ENCODE data around the gene ARHGAP23.

Gene ARHGAP23

GRCh38 chr17:38418693-38419507, 9.4 kb upstream of the ARHGAP23 start:
- TF ChIP-seq ZBTB7A (IDR thresholded peaks at IDR 0.05; ENCODE audit: low read depth) (peak; percentile 40), MAX (IDR thresholded peaks at IDR 0.05) (peak; percentile 43; the same call in 1 of the 2 replicates), FOXM1 (IDR thresholded peaks at IDR 0.05; ENCODE audit: borderline replicate concordance, low read depth) (no peak)

- TF ChIP-seq RAD21 (IDR thresholded peaks at IDR 0.05; ENCODE audit: low read depth), result no peak
- no peak for TF ChIP-seq TEAD4 (IDR thresholded peaks at IDR 0.05)
- TF ChIP-seq EGR1 (IDR thresholded peaks at IDR 0.05), result no peak
- TF ChIP-seq ZBTB7A (IDR thresholded peaks at IDR 0.05; ENCODE audit: low read depth), result peak; percentile 13; the same call in 1 of the 2 replicates
These were observed 8.7 kb upstream of the ARHGAP23 start for GRCh38 chr17:38419508-38419981.

GRCh38 chr17:38420518-38420917, 7.7 kb upstream of the ARHGAP23 start:
- TF ChIP-seq REST (IDR thresholded peaks at IDR 0.05; ENCODE audit: low read depth), result no peak
- TF ChIP-seq CEBPB (IDR thresholded peaks at IDR 0.05), result no peak
- TF ChIP-seq NFIC (IDR thresholded peaks at IDR 0.05), result no peak
- TF ChIP-seq TAF1 (IDR thresholded peaks at IDR 0.05; ENCODE audit: low read depth), result no peak
- no peak for TF ChIP-seq TCF12 (IDR thresholded peaks at IDR 0.05; ENCODE audit: low read depth)
- TF ChIP-seq EP300 (IDR thresholded peaks at IDR 0.05; ENCODE audit: borderline replicate concordance), result no peak
- no peak for TF ChIP-seq YY1 (IDR thresholded peaks at IDR 0.05; ENCODE audit: low read depth)
- TF ChIP-seq USF1 (IDR thresholded peaks at IDR 0.05), result no peak
- TF ChIP-seq CREB1 (IDR thresholded peaks at IDR 0.05; ENCODE audit: low read depth), result no peak
- no peak for TF ChIP-seq ZBTB7A (IDR thresholded peaks at IDR 0.05; ENCODE audit: low read depth)
- TF ChIP-seq FOXM1 (IDR thresholded peaks at IDR 0.05; ENCODE audit: borderline replicate concordance, low read depth), result no peak
- TF ChIP-seq EGR1 (IDR thresholded peaks at IDR 0.05), result no peak
- TF ChIP-seq MAX (IDR thresholded peaks at IDR 0.05), result no peak
- no peak for TF ChIP-seq TEAD4 (IDR thresholded peaks at IDR 0.05)
- no peak for TF ChIP-seq RAD21 (IDR thresholded peaks at IDR 0.05; ENCODE audit: low read depth)

GRCh38 chr17:38421171-38421841, 7.0 kb upstream of the ARHGAP23 start:
- TF ChIP-seq MAX (IDR thresholded peaks at IDR 0.05) (no peak), USF1 (IDR thresholded peaks at IDR 0.05) (no peak), FOXM1 (IDR thresholded peaks at IDR 0.05; ENCODE audit: borderline replicate concordance, low read depth) (no peak), ZBTB7A (IDR thresholded peaks at IDR 0.05; ENCODE audit: low read depth) (no peak), RAD21 (IDR thresholded peaks at IDR 0.05; ENCODE audit: low read depth) (no peak), NFIC (IDR thresholded peaks at IDR 0.05) (no peak), EGR1 (IDR thresholded peaks at IDR 0.05) (no peak), TEAD4 (IDR thresholded peaks at IDR 0.05) (no peak), REST (IDR thresholded peaks at IDR 0.05; ENCODE audit: low read depth) (no peak), CREB1 (IDR thresholded peaks at IDR 0.05; ENCODE audit: low read depth) (no peak), YY1 (IDR thresholded peaks at IDR 0.05; ENCODE audit: low read depth) (no peak)

- TF ChIP-seq YY1 (IDR thresholded peaks at IDR 0.05; ENCODE audit: low read depth), result no peak
- no peak for TF ChIP-seq EGR1 (IDR thresholded peaks at IDR 0.05)
- no peak for TF ChIP-seq NFIC (IDR thresholded peaks at IDR 0.05)
- no peak for TF ChIP-seq MAX (IDR thresholded peaks at IDR 0.05)
- TF ChIP-seq REST (IDR thresholded peaks at IDR 0.05; ENCODE audit: low read depth), result no peak
- no peak for TF ChIP-seq CEBPB (IDR thresholded peaks at IDR 0.05)
- TF ChIP-seq TAF1 (IDR thresholded peaks at IDR 0.05; ENCODE audit: low read depth), result no peak
- no peak for TF ChIP-seq RAD21 (IDR thresholded peaks at IDR 0.05; ENCODE audit: low read depth)
- TF ChIP-seq EP300 (IDR thresholded peaks at IDR 0.05; ENCODE audit: borderline replicate concordance), result no peak
- no peak for TF ChIP-seq TEAD4 (IDR thresholded peaks at IDR 0.05)
- no peak for TF ChIP-seq TCF12 (IDR thresholded peaks at IDR 0.05; ENCODE audit: low read depth)
- TF ChIP-seq CREB1 (IDR thresholded peaks at IDR 0.05; ENCODE audit: low read depth), result no peak
- TF ChIP-seq ZBTB7A (IDR thresholded peaks at IDR 0.05; ENCODE audit: low read depth), result no peak
- no peak for TF ChIP-seq FOXM1 (IDR thresholded peaks at IDR 0.05; ENCODE audit: borderline replicate concordance, low read depth)
- TF ChIP-seq USF1 (IDR thresholded peaks at IDR 0.05), result no peak
These were observed 6.1 kb upstream of the ARHGAP23 start for GRCh38 chr17:38421871-38422827.
